Tibial nerve (tissue), 4 donors: ENCODE data around the gene OSBPL6. TPM values are rescaled to one million over a fixed set of nuclear protein-coding genes. Genes with fewer than 3 reads are reported as not detected.
"Not testable (repeated sequence)": the region's sequence is repeated elsewhere in the genome, so short reads cannot be mapped to it uniquely, and the experiment has no call there.

Experiments
- DNase-seq, 2 donors: peaks; one replicate each; pipeline ENCODE4 v3.0.0-alpha.2; 2019; ENCODE audit warnings: low spot score in 2 of 2
- H3K27ac ChIP-seq, 4 donors: fragments of 200-600 bp; sonication (generic) in 3 of 4; one replicate each; pipeline ENCODE4 v1.5.1; 2017 to 2019; ENCODE audit warnings: mild to moderate bottlenecking in 1 of 4
- H3K27me3 ChIP-seq, 2 donors: fragments of 200-600 bp; sonication (generic) in 1 of 2; one replicate each; pipeline versions ENCODE4 v1.5.1 to v1.6.0; 2017 to 2019
- H3K36me3 ChIP-seq, 3 donors: fragments of 200-600 bp; sonication (generic); one replicate each; pipeline ENCODE4 v1.5.1; 2018 to 2019
- H3K4me1 ChIP-seq, 4 donors: fragments of 200-600 bp; sonication (generic) in 3 of 4; one replicate each; pipeline ENCODE4 v1.5.1; 2017 to 2019
- H3K4me3 ChIP-seq, 4 donors: fragments of 200-600 bp; sonication (generic) in 3 of 4; one replicate each; pipeline ENCODE4 v1.5.1; 2017 to 2019; ENCODE audit warnings: mild to moderate bottlenecking in 1 of 4, moderate library complexity in 1 of 4
- H3K9me3 ChIP-seq, 4 donors: fragments of 200-600 bp; sonication (generic) in 3 of 4; one replicate each; pipeline ENCODE4 v1.5.1; 2017 to 2019
- CTCF ChIP-seq, 5 experiments: fragments of 200-600 bp in 3 of 5; fragments of 450-650 bp in 2 of 5; sonication (generic) in 3 of 5; IDR thresholded peaks; one replicate each; pipeline ENCODE4 v1.5.1; 2016 to 2019; ENCODE audit warnings: antibody characterized with exemption in 5 of 5, mild to moderate bottlenecking in 3 of 5, moderate library complexity in 2 of 5
- EP300 ChIP-seq, 2 donors: sonication (generic); formaldehyde crosslinking; IDR thresholded peaks; one replicate each; pipeline ENCODE4 v1.6.1; 2017; ENCODE audit warnings: antibody characterized with exemption in 2 of 2, mild to moderate bottlenecking in 1 of 2
- POLR2A ChIP-seq, 2 donors: fragments of 450-650 bp; IDR thresholded peaks; one replicate each; pipeline ENCODE4 v1.6.1; 2017; ENCODE audit warnings: antibody characterized with exemption in 2 of 2, mild to moderate bottlenecking in 2 of 2, moderate library complexity in 2 of 2
- whole genome bisulfite sequencing, 2 donors: methylation state at CpG; one replicate each; pipeline ENCODE4 v1.1.5; 2018; 5-methylcytosine and 5-hydroxymethylcytosine counted together
- total RNA-seq, 4 donors: library from RNA; depleted of rRNA; stranded (reverse); fragments of >200 nt; gene quantifications; one replicate each; pipeline ENCODE4 v1.1.0, GENCODE V29; 2016

The OSBPL6 gene
- total RNA-seq, 4 donors from 2014 or later = 0.66 to 3.1 (median 1.6) TPM

- no peaks in the 10 kb centered on the region for H3K9me3 ChIP-seq
- no peaks in the 10 kb centered on the region for H3K36me3 ChIP-seq
- H3K4me3 ChIP-seq = no peak overlapping the region
- no peaks in the 10 kb centered on the region for H3K4me1 ChIP-seq
- H3K27ac ChIP-seq = no peak overlapping the region
- no peak for DNase-seq
- no peak for TF ChIP-seq CTCF (IDR thresholded peaks at IDR 0.05)
- no peak for TF ChIP-seq POLR2A (IDR thresholded peaks at IDR 0.05)
- TF ChIP-seq EP300 (IDR thresholded peaks at IDR 0.05) = no peak
- H3K27me3 ChIP-seq = no peaks in the 10 kb centered on the region
- WGBS, 2 donors = 80 to 83% methylated on average over 5 of the region's 5 CpGs
These were observed 214.9 kb downstream of the OSBPL6 start for GRCh38 chr2:178409261-178409660.

GRCh38 chr2:178412047-178412446 is 217.7 kb downstream of the OSBPL6 start:
- TF ChIP-seq EP300 (IDR thresholded peaks at IDR 0.05) (no peak), CTCF (IDR thresholded peaks at IDR 0.05) (no peak), POLR2A (IDR thresholded peaks at IDR 0.05) (no peak)
- Histone ChIP-seq H3K36me3 (no peaks in the 10 kb centered on the region), H3K4me3 (no peak overlapping the region), H3K4me1 (peaks cover 0 to 13% (median 5%) of the 10 kb centered on the region in 4 donors), H3K27me3 (no peaks in the 10 kb centered on the region), H3K9me3 (no peaks in the 10 kb centered on the region), H3K27ac (no peak overlapping the region)
- DNase-seq = no peak
- WGBS, 2 donors = 69 to 73% methylated on average over 3 of the region's 3 CpGs

- H3K4me1 ChIP-seq = peaks cover 0 to 13% (median 5%) of the 10 kb centered on the region in 4 donors
- WGBS, 2 donors = 98% methylated on average over 8 of the region's 8 CpGs
- H3K27ac ChIP-seq, DNase-seq, H3K27me3 ChIP-seq, H3K9me3 ChIP-seq, H3K36me3 ChIP-seq, H3K4me3 ChIP-seq: not testable (repeated sequence)
These were observed 218.1 kb downstream of the OSBPL6 start for GRCh38 chr2:178412453-178412852.

- H3K4me1 ChIP-seq = peaks cover 0 to 13% (median 5%) of the 10 kb centered on the region in 4 donors
- no peaks in the 10 kb centered on the region for H3K36me3 ChIP-seq
- no peaks in the 10 kb centered on the region for H3K9me3 ChIP-seq
- TF ChIP-seq POLR2A (IDR thresholded peaks at IDR 0.05) (peak; percentile 37 to 47), CTCF (IDR thresholded peaks at IDR 0.05) (peak in 2 of 5 experiments; percentile 6 to 44), EP300 (IDR thresholded peaks at IDR 0.05) (peak in 1 of 2 donors; percentile 51)
- DNase-seq = peak; percentile 48 to 64
- H3K27ac ChIP-seq = peak overlapping the region; percentile 84 to 97 (median 92)
- 2% methylated on average over 45 of the region's 45 CpGs for WGBS, 2 donors
- peak overlapping the region; percentile 54 to 66 (median 64) for H3K4me3 ChIP-seq
- H3K27me3 ChIP-seq = no peaks in the 10 kb centered on the region
These were observed 219.4 kb downstream of the OSBPL6 start for GRCh38 chr2:178413472-178414265.

- H3K4me3 ChIP-seq = peak overlapping the region; percentile 54 to 66 (median 64)
- H3K27ac ChIP-seq = peak overlapping the region; percentile 84 to 97 (median 92)
- H3K27me3 ChIP-seq = no peaks in the 10 kb centered on the region
- WGBS, 2 donors = 12 to 13% methylated on average over 21 of the region's 21 CpGs
- no peaks in the 10 kb centered on the region for H3K9me3 ChIP-seq
- peaks cover 0 to 13% (median 5%) of the 10 kb centered on the region in 4 donors for H3K4me1 ChIP-seq
- DNase-seq = peak; percentile 85 to 93
- no peaks in the 10 kb centered on the region for H3K36me3 ChIP-seq
- TF ChIP-seq POLR2A (IDR thresholded peaks at IDR 0.05) (peak; percentile 40 to 60), EP300 (IDR thresholded peaks at IDR 0.05) (peak in 1 of 2 donors; percentile 79), CTCF (IDR thresholded peaks at IDR 0.05) (peak; percentile 85 to 94 (median 90))
These were observed 220.2 kb downstream of the OSBPL6 start for GRCh38 chr2:178414266-178415247.
